HG02870 (cell line): Measurements from ENCODE around the gene ZCCHC14.

Source experiments
- ATAC-seq: cut with Tn5 transposase; IDR thresholded peaks from one replicate; pipeline ENCODE4 v1.9.1; 2021; ENCODE audit warnings: mild to moderate bottlenecking, moderate library complexity; ENCODE audit not compliant: unreplicated experiment

The ZCCHC14 gene

DNA sequence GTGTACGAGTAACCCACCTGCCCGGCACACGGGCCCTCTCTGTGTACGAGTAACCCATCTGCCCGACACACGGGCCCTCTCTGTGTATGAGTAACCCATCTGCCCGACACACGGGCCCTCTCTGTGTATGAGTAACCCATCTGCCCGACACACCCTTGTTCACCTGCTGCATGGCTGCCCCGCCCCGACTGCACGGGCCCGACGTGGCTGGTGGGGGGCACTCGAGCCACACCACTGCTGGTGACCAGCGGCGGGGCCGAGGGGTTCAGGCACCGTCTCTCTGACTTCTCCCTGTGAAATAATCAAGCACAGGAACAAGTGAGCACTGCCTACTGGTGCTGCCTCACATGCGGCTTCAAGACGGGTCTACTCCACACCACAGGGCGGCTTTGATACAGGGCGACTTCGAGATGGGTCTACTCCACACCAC lies 78.6 kb downstream of the ZCCHC14 start:
- ATAC-seq, result no peak

DNA sequence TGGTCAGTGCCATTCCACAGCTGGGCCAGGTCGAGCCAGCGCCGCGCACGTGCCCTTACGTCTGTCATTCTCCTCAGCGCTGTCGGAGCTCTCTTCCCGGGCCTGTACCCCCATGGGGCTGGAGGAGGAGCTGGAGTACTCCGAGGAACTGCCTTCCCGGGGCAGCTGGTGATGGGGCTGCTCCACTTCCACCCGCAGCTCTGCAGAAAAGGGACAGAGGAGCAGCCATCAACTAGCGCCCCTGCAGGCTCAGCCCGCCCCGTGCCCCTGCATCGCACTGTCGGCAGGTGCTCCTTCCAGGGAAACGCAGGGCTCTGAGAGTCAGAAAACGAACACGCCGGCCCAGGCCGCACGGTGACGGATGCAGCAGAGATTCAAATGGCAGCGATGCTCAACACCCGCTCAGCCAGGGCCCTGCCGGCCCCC lies 79.8 kb downstream of the ZCCHC14 start:
- ATAC-seq, result no peak

DNA sequence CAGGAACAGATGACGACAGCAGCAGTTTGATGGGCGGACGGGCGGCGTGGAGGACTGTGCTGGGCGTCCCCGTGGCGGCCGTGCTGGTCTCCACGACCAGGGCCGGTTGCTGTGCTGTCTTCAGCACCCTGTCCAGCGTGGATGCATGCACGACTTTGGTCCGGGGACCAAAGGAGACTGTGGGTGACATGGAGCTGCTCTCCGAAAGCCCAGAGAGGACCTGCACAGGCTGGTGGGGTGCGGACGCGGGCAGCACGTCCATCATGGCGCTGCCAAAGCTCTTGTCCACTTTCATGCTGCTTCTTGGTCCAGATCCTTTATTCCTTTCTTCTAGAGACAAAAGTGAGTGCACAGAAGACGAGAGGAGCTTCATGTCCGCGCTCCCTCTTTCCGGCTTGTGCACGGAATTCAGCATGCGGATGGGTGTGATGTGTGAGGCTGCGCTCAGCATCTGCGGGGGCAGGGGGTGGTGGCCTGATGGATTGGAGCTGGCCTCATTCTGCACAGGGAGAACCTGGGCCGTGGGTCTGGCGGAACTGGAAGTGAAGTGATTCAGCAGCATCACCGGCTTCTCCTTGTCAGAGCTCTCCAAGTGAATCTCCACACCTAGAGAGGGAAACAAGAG lies 80.3 kb downstream of the ZCCHC14 start:
- ATAC-seq, result no peak

DNA sequence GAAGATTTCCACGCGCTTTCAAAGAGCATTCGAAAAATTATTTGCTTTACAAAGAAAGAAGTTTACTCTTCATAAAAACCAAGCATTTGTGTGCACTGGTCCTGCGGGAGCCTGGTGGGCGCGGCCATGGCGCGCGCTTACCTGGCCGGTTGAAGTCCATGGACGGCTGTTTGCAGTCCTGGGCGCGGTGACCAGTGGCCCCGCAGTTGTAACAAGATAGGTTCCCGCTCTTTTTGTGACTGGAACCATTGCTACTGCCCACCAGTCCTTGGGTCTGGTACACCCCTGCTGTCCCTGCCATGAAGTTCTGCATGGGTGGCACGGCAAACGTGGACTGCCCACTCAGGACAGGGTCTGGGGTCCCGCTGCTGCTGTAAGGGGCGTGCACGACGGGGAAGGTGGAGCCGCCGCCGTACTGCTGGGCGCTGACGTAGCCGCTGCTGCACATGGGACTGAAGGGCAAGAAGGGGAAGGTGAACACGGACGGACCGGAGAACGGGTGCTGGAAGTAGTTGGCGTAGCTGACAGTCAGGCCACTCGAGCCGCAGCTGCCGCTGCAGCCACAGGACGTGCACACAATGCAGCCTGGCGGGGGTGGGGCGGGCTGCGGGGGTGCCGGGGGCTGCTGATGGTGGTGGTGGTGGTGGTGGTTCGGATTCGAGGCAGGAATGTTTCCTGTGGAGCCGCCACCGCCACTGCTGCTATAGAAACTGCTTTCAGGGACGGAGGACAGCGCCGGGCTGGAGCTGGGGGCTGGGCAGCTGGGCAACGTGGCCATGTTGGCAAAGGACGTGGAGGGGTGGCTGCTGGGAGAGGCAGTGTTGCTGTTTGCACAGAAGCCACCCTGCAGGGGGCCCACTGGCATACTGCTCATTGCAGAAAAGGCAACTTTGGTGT lies 81.2 kb downstream of the ZCCHC14 start:
- no peak for ATAC-seq

DNA sequence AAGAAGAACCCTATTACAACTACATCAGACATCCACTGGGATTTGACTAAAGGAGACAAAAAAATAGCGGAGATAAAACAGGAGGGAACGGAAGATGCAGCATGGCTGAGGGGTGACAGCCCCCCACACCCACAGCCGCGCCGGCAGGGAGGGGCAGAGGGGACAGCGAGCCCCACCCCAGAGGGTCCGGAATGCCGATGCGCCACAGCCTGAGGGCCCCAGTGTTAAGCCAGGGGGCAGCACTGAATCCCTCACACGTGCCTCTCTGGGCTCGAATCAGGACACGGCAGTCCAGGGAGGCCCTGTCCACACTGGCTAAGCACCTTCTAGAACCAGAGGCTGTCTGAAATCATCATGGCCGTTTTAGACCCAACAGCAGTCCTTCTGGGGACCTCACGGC lies 81.9 kb downstream of the ZCCHC14 start:
- no peak for ATAC-seq

DNA sequence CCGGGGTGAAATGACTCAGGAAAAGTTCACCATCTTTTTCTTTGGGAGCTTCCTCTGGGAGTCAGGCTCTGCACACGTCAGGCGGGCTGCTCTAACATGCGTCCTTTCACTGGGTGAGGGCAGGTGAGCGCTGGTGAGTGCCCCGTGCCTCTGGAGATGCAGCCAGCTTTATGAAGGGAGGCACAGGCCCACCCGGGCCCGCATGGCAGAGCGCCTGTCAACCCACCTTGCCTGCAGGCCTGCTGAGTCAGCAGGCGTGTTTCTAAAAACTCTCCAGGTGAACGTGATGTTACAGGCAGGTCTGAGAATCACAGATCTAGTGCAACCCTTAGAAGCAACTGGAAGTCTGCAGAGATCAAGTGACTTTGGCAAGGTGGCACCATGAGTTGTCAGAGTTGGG lies 82.3 kb downstream of the ZCCHC14 start:
- no peak for ATAC-seq

DNA sequence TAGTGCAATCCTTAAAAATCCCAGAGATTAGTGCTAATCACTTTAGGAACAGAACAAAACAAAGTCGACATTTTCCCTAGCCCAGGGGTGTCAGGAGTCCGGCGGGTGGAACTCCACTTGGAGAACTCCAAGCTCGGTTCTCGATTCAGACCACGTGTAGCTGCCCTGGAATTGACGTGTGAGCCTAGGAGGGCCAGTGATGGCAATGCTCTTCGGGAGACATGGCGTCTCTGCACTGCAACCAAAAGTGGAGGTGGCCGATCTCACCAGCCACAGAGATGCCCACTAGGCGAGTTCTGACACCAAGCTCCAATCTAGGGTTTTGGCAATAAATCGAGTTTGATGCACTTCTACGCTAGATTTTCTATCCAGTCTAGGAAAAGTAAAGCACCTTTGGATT lies 83.0 kb downstream of the ZCCHC14 start:
- ATAC-seq, result no peak

DNA sequence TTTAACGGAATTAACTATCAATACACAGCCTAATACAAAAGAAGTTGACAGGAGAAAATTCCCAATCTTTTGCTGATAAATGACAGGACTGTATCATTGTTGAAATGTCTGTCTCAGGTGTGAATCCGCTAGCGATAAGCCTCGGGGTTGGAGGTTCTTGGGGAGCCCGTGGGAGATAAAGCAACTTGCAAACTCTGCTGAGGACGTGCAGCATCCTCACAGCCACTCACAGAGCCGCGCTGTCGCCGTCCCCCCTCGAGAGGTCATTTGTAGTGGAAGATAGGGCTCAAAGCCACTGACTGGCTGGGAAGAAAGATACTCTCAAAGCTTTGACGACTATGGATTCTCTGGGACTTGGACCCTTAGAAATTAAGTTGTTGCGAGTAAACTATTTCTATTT lies 83.7 kb downstream of the ZCCHC14 start:
- ATAC-seq, result no peak

DNA sequence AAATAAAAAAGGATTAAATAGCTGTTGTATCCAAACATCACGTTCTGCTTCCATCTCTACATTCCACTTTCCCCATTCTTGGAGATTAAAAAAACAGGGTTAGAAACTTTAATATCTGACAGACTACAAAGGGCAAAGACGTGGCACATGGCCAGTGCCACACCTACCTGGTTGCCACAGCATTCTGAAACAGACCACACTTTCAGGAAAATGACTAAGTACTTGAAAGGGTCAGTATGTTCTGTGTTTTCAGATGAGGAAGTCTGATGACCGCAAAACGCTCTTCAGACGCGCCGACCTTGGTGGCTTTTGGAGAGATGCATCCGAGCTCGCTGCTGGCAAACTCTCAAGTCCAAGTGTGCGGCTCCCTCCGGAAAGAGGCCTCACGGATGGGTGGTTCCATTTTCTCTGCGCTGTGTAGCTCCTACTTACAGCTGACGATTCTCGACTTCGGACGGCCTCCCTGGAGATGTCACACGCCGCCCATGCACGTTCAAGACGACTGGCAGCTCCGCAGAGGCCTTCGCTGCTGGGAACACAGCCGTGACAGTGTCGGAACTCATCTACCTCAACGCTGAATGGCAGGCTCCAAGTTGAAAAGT lies 85.2 kb downstream of the ZCCHC14 start:
- no peak for ATAC-seq

DNA sequence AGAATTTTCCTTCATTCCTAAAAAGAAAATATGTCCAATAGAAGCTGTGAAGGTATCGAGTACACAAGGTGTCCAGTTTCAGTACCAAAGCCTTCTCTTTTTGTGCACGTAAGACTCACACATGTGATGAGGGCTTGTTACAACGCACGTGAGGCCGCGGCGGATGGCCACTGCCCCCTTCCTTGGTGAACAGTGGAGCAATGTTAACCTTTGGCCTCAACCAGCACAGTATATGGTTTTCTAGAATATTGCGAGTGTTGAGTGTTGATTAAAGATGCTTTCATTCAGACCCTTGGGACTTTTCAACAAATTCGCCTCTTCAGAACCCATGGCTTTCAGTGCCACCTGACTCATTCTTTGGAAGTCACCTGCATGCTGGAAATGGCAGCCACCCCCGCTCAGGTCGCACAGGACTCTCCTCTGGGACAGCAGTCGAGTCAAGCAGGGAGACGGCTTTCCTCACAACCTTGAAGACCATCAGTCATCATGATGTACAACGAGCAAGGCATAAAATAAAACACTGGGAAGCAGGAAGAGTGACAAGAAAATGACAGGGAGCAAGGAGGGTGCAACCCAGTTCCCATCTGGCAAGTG lies 86.2 kb downstream of the ZCCHC14 start:
- ATAC-seq, result no peak

DNA sequence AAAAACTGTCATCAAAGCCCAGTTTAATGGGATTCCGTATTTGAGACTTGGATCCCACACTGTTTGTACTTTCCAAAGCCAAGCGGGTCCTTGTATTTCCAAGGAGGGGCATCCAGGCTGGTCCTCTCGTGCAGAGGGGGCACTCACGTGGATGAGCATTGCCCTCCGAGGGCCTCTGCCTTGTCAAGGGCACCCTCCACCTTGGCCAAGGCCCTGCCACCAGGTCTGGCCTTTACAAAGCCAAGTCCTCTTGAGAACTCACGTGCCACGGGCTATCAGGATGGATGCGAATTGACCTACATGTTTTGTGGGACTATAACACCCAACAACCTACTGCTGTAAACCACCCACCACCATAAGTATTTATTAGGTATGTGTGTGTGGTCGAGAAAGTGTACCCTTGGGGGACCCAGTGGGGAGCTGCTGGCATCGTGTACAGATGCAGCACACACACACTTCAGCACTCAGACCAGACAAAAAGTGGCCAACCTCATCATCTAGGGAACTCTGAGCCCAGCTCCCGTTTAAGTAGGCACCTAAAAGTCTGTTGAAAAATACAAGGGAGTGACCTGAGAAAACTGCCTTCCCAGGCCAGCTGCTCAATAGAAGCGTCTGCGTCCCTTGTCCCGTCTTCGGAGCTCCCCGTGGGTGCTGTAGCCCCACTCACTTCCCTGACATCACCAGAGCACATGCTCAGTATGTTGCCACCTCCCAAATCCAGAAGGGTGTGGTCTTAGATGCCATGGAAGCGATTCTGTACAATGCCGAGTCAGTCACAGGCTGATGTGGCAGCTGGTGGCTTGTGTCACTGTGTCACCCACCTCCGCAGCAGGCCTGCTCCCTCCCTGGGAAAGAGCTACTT lies 87.8 kb downstream of the ZCCHC14 start:
- no peak for ATAC-seq

DNA sequence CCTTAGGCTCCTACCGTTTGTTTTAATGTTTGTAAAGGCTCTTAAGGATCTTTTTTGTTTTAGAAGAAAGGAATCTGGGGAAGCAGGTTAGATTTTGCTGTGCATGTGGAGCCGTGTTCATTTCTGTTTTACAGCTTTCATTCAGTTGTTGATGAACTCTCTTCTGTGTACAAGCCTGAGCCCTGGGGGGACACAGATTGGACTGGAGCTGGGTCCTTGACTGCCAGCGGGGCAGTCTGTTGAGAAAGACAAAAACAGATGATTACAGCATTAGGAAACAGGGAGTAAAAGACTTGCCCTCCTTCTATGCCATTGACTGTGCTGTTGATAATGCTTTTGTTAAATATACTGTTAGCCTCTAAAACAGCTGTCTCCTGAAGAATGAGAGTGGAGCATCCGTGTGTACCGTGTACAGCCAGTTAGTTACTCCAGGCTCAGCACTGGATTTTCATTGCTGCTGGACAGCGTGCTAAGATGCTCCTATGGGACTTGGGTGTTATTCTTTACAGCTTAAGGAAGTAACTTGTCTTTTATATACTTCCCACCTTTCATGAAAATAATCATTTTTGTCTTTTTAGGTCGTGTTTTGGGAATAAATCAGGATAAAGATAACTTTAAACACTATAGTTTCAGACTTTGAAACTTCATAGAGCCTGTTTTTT lies 97.5 kb downstream of the ZCCHC14 start:
- no peak for ATAC-seq

DNA sequence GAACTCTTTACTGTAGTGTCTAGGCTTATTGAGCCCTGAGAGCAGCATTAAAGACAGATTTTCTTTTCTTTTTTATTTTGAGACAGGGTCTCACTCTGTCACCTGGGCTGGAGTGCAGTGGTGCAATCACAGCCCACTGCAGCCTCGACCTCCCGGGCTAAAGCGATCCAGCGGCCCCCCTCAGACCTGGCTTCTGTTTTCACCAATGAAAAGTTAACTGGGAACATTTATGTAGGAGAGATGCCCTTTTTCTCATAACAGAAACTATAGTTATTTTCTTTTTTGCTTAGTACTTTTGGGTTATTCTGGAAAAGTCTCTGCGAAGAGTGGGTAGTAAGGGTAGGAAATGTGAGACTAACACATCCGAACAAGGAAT lies 99.2 kb downstream of the ZCCHC14 start:
- no peak for ATAC-seq

DNA sequence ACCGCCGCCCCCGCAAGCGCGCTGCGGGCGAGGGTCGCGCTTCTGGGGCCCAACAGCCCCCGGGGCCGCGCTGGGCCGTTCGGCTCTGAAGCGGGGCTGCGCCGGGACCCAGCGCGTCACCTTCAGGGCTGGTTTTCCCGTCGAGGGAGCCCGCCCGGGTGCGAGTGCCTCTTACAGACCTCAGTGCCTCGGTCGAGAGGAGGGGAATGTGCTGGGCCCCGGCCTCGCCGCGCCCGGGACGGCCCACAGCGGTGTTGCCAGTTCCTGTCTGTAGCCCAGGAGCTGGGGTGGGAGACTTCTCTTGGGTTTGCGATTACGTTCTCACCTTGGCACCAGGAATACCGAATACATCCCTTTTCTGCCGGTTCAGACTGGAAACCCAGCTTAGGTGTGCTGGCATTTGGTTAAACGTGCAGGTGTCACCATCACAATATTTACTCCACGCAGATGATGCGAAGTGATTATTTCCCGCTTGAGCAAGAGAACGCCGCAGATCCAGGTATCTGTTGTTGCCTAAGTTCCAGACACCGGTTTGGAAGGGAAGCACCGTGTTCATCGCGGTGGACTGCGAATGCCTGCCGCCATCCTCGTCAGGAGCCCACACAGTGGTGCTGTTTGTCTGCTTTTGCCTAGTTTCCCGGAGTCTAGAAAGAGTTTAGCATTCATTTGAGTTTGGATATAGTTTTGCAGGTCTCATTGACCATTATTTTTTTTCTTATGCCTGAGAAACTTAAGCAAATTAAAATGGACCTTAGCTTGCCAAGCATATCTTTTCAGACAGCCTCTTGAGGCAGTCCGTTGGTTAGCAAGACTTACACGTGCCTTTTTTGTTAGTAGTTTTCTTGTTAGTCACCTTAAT lies 99.8 kb downstream of the ZCCHC14 start:
- ATAC-seq, result no peak

DNA sequence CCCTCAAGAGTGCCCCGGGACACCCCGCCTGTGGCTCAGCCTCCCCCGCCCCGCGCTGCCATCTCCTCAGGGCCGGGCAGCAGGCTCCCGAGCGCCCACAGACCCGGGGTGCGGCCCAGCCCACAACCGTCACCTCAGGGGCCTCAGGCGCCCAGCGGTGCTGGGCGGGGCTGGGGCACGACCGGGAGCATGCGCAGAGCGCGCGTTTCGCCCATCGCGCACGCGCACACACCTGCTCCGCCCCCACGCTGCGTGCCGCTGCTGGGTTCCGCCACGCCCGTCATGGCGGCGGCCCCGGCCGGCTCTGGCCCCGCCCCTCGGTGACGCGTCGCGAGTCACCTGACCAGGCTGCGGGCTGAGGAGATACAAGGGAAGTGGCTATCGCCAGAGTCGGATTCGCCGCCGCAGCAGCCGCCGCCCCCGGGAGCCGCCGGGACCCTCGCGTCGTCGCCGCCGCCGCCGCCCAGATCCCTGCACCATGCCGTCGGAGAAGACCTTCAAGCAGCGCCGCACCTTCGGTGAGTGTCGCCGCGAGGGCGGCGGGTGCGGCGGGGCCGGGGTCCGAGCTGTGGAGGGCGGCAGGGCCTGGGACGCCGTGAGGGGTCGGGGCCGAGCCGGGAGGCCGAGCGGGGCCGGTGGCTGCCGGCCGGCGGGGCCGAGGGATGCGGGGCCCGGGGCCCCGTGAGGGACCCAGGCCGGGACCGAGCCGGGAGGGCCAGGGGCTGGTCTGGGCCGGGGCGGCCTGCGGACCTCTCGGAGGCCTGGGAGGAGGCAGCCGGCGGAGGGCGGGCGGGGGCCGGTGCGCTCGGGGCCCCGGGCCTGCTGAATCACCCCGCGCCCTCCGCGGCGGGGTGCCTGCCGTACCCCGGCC lies 100.6 kb downstream of the ZCCHC14 start, which contains the start of gene MAP1LC3B:
Gene MAP1LC3B (plus strand): TSS at position 387 of the 871 bp plus-strand sequence. CDS start 92 bp downstream, at position 479.
- ATAC-seq, result peak; percentile 48

DNA sequence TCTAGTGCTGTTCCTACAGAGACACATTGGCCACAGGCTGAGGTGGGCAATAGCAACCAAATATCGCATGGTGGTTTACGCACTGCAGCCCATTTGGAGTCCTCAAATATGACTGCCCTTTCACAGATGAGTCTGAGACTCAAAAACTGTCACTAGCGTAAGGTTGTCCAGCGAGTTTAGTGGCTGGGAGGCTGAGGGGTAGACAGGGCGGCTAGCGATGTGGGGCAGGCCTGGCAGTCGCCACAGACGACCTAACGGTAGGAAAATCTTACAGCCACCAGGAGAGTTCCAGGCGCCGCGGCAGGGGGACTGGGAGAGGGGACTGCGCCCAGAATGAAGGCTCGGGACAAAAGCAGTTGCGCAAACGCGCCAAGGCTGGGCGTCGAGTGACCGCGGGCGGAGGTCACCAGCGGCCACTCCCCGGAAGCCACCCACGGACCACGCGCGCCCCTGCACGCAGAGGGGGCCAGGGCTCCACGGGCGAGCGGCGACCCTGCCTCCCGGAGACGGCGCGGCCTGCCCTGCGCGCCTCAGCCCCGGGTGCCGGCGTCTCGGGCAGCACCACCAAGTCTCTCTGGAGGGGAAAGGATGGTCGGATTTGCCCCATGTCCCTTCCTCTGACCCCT lies 101.4 kb downstream of the ZCCHC14 start:
- ATAC-seq, result peak; percentile 13

DNA sequence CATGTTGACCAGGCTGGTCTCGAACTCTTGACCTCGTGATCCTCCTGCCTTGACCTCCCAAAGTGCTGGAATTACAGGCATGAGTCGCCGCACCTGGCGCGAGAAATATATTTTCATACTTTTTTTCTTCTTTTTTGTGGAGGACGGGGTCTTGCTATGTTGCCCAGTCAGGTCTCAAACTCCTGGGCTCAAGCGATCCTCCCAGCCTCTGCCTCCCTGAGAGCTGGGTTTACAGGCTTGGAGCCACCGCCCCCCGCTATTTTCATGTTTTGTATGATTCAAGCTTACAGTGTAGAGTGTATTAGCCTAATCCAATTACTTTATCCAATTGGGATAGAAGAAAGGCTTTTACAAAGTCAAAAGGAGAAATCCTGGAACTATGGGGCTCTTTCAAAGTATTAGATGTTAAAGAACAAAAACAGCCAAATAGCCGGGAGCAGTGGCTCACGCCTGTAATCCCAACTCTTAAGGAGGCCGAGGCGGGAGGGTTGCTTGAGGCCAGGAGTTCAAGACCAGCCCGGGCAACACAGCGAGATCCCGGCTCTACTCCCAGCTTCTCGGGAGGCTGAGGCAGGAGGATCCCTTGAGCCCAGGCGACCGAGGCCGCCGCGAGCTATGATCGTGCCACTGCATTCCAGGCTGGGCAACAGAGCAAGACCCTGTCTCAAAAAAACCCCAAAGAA lies 102.0 kb downstream of the ZCCHC14 start:
- no peak for ATAC-seq
